IPS-11a (cell line): ENCODE data around the gene LOXL3.

Experiments used
- H3K4me3 ChIP-seq: one replicate; pipeline ENCODE4 v1.5.1; 2013; ENCODE audit warnings: low read depth, low read length, control low read depth

The LOXL3 gene

DNA sequence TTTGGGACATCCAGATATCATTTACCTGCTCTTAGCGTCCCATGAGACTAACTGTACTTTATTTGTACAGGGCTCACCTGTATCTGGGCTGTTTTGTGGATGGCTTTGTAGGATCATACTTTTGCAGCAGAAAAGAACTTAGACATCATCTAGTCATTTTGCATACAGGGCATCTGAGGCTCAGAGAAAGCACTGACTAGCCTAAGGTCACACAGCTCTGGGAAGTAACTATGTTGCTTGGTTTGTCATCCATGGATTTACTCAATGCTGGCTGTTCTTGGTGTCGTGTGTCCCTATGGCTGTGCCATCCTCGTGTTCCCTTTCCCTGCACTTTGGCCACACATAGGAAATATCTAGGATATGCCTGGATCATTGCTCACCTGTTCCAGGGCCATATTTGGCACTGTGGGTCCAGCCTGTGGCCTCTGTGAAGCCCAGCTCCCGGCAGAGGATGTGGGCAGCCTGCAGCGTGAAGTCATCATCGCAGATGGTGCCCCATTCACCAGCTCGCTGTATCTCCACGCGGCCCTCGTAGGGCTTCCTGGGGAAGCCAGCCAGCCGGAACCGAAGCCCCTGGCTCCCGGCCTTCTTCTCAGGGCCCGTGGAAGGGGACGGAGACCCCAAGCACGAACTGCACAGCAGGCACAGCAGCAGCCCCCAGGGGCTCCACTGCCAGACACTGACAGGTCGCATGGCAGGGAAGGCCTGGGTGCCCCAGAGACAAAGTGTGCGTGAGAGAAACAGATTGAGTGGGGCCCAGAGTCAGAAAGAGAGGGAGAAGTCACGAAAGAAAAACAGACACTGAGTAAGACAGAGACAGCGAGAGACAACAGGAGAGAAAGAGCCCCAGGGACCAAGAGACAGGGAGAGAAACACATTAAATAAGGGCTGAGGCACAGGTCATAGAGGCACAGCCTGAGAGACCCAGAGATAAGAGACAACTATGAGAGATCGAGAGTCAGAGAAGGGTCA, 1.5 kb downstream of the LOXL3 start:
- no peak overlapping the region for H3K4me3 ChIP-seq

DNA sequence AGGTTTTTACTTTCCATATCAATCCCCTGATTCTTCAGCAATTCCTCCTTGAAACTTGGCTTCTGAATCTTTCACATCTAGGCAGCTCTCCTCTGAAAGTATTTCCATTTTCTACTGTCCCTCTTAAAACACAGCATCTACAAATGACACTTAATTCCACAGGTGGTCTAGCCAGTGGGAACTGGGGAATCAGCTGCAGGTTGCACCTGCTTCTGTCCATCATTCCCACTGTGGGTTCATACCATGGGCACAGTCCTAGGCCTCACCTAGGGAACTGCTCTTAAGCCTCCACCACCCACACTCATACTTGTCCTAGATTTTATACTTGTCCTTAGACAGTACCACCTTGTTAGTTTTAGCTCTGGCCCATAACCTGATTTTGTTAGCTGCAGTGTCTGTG, 2.2 kb downstream of the LOXL3 start:
- no peak overlapping the region for H3K4me3 ChIP-seq

DNA sequence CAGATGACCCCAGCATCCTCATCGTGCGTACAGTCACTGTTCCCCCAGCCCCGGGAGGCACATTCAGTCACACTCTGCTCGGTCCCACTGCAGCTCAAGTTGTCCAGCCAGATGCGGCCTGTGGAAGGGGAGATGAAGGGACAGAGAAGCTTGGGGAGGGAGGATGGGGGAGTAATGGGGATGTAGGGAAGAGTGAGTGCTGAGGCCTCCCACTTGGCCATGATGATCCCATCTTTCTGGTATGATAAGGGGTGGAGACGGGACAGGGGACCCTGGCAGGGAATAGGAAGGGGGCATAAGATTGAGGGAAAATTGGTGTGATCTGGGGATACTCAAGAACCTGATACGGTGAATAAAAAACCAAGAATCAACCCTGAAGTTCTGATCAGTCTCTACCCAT, 3.5 kb downstream of the LOXL3 start:
- H3K4me3 ChIP-seq, result no peak overlapping the region

DNA sequence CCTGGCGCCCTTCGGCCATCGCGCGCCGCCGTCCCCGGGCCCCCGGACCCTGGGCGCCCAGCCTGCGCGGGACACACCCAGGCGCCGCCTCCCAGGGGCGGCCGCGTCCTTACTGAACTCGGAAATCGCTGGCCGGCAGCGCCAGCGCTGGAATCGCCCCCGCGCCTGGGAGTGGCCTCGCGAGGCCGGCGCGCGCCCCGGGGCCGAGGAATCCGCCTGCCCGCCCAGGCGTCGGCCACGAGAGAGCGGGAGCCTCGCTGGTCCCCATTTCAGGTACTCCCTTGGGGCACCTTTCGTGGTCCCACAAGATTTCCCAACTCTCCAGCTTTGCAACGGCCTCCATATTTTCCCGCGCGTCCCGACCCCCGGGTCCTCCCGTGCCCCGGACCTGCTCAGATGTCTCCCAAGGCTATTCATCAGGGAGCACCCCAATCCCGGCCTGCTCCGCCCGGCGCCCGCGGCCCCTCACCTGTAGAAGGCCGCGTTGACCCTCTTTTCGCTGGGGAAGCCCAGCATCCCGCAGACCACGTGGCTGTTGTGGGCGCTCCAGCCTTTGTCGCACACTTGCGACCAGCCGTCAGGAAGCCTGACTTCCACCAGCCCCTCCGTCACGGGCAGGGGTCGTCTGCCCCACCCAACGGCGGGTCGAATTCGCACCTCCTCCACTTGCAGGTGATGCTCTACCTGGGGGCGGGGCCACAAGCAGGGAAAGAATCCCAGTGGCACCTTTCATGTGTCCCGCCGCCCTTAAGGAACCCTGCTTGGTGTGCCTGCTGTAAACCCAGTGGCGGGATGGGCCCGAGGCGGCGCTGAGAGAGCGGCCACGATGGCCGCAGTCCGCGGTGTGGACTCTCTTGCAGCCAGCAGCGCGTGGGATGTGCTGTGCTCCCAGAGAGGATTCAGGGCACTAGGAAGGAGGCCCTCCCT, 4.6 kb downstream of the LOXL3 start:
- H3K4me3 ChIP-seq, result peak overlapping the region; percentile 69

DNA sequence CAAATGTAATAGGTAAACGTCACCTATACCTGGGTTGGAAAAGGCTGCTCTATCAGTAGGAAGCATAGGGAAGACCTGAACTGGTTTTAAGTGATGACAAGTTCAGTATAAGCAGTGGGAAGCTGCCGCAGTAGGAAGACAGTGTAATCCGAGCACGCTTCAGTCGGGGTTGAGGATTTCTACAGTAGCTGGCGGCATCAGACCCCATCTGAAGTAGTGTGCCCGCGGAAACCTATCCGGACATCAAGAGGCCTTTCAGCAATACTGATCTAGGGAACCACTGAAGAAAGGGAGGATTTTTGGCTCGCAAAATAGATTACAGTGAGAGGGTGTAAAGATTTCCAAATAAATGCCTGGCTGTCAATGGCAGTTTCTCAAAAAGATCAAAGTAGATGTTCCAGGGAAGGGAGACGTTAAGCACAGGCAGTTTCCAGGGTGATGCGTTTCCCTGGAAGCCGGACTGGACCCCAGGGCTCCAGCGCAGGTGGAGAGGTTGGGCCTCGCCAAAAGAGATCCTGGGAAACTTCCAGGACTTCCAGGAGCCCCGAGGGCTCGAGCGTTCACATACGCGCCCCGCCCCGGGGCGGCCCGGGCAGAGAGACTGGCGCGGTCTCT, 5.3 kb downstream of the LOXL3 start:
- peak overlapping the region; percentile 69 for H3K4me3 ChIP-seq

DNA sequence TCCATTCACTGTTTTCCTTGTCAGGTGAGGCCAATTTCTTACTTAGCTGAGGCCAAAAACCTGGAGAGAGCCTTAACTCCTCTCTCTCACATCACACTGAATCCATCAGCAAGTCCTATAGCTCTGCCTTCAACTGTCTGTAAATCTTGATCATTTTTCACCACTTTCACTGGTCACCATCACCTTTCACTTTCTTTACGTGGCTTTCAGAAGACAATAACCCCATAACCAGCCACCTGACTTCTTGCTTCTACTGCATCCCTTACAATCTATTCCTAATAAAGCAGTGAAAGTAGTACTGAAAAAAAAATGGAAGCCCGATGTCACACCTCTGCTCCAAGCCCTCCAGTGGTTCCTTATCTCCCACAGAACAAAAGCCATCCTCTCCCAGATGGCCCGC, 7.7 kb downstream of the LOXL3 start:
- no peak overlapping the region for H3K4me3 ChIP-seq

DNA sequence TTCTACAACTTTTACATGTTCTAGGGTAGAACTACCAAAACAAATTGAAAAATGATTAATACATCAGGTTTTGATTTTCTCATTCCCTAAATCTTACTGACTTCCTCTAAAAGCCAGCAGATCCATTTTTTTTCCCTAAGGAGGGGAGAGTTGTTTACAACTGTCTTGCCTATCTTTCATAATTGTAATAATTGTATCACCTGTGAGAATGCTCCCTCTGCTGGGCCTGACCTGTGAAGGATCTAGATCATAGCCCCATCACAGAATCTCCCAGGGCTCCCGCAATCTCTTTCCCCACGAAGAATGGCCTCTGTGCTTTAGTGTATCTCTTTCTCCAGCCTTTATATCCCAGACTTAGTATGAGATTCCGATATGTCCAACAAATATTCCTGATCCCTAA, 9.1 kb downstream of the LOXL3 start:
- H3K4me3 ChIP-seq, result no peak overlapping the region

DNA sequence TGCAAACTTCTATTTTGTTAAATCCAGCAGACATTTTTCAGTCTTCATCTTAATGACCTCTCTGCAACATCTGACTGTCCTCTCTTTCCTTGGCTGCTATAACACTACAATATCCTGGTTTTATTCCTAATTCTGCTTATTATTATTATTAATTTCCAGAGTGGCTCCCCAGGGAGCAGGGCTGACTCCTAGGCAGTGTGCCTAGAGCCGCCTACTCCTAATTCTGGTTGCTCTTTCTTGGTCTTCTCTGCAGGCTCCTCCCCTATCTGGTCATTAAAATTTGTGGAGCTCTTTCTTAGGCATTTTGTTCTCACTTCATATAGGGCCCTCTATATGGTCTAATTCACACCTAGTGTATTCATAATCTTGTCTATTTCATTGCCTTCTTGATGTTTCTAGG, 10.8 kb downstream of the LOXL3 start:
- no peak overlapping the region for H3K4me3 ChIP-seq

DNA sequence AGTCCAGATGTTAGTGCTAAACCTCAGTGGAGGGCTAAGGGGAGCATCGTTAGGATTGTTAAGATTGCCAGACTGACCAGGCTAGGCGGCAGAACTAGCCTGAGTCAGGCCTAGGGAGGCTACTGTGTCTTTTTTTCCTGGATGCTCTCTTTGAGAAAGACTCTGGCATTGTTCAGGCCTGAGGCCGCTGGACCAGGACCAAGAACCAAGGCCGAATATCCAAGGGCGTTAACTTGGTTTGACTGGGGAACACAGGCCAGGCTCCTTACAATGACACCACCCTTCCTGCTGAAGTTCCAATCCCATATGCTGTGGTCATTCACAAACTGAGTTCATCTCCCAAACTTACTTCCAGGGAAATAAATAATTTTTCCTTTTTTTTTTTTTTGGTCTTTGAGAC, 13.5 kb downstream of the LOXL3 start:
- no peak overlapping the region for H3K4me3 ChIP-seq

DNA sequence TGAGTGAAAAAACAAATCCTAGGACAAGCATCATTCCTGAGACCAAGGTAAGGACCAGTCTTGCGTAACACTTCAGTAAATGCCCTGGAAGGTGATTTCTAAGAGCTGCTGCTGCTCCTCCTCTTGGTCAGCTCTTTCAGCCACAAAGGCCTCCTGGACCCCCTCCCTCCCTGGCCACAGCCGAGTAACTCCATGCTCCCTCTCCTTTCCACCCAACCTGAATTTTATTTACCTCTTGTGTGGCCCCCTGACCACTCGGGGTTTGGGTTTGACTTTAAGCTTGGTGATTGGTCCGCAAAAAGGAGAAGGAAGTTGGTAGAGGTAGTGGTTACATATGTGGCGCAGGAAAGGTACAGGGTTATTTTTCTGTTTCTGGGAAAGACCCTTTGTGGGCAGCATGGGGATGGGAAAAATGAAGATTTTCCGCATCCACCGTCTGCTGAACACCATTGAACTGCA, 14.8 kb downstream of the LOXL3 start:
- no peak overlapping the region for H3K4me3 ChIP-seq

DNA sequence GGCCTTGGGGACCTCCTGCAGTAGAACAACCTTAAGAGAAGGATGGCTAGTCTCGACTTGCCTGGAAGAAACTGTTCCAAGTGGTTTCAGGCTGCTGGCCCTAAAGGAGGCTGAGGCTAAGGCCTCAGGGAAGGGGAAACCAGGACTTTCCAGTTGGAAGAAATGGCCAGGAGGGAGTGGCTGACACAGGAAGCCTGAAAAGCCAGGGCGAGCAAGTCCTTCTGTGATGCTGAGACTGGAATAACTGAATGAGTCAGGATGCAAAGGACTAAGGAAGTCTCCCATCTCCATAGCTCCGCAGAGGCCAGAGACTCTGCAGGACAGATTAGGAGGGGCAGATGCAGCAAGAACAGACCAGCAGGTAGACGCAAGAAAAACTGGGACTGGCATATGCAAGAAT, 16.6 kb downstream of the LOXL3 start:
- H3K4me3 ChIP-seq, result no peak overlapping the region

DNA sequence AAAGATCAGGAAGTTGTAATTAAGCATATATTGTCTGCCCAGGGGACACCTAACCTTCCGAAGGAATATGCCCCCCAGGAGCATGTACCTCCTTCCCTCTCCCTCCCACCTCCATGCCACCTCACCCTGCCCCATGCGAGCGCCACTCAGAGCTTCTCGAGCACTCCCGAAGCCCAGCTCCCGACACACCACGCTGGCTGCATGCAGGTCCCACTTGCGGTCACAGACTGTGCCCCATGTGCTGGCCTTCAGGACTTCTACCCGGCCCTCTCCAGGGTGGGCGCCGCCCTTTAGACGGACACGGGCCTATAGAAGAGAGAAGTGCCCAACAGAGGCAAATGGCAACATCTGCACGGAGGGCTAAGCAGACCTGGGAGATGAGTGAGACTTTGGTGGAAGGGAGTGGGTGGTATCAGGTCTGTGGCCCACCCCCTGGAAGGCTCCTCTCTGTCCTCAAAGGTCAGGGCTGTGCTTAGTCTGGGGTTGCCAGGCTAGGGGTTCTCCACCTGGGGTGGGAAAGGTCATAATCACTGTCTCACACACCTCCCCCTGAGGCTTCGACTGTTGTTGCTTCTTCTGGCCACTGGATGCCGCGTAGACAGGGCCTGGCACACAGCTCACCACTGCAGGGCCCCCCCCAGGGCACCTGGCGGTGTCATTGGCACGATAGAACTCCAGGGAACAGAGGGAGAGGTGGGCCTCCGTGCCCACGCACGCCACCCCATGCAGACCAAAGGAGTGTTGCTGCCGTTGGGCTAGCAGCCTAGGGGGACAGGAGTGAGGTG, 17.4 kb downstream of the LOXL3 start:
- H3K4me3 ChIP-seq, result no peak overlapping the region

DNA sequence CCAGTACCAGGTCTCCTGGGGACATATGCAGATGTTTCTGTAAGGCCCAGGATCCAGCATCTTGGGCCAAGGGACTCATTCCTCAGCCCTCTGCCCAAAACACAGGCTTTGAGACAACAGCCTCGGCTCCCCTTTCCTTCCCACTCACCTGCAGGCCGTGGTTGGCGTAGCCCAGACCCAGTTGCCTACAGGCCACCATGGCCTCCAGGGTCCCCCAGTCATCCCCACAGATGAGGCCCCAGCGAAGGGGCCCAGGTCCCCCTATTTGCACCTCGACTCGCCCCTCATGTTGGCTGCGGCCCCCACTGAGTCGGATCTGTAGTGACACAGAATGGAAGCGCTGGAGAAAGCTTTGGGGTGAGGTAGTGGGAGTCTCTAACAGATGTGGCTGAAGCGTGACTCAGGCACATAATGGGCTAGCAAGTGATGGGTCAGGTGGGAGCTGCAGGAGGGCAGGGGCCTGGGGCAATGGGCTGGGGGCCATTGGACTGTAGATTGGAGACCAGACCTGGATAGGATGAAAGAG, 18.2 kb downstream of the LOXL3 start:
- no peak overlapping the region for H3K4me3 ChIP-seq

DNA sequence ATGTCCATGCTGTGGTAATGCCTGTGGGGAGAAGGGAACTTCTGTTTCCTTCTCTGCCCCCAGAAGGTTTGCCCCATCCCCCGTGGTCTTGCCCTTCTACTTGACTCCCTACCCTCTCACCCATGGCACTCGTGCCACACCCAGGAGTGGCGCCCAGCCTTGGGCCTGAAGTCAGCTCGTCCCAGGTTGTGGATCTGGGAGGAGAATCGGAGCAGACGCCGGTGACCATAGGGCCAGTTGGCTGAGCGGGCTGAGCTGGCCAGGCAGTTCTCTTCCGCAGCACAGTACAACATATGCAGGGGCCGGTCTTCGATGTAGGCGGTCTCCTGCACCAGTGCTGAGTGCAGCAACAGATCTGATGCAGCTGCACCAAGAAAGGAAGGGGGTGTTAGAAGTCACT, 19.3 kb downstream of the LOXL3 start:
- H3K4me3 ChIP-seq, result no peak overlapping the region

DNA sequence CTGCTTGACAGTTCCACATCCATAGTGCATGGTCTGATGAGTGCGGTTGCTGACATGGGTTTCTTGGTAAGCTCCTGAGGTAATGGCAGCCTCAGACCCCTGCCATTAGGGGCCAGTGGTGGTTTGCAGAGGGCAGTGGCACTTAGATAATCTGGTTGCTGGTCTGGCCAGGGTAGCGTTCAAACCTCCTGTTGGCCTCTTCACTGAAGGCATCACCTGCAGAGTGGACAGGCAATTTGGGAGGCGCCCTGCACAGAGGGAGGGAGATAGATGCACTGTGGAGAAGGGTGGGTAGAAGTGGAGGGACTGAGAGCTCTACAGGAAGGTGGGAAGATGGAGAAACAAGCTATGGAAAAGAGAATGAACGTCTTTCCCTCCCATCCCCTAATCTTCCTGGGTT, 20.3 kb downstream of the LOXL3 start:
- no peak overlapping the region for H3K4me3 ChIP-seq

DNA sequence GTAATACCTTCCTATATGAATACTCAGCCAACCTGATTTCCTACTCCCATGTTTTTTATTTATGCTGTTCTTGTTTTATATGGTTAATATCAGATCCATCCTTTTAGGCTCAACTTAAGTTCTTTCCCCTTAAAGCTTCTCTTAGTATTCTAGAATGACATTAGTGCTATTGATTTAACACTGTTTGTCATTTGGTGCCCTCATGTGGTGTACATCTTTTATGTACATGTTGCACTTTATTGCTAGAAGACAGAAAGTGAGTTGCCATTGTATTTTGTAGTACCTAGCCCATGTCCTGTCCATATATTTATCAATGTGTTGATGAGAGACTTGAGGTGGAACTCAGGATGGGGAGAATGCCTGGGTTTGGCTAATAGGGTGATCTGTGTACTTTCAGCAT, 21.5 kb downstream of the LOXL3 start:
- no peak overlapping the region for H3K4me3 ChIP-seq

DNA sequence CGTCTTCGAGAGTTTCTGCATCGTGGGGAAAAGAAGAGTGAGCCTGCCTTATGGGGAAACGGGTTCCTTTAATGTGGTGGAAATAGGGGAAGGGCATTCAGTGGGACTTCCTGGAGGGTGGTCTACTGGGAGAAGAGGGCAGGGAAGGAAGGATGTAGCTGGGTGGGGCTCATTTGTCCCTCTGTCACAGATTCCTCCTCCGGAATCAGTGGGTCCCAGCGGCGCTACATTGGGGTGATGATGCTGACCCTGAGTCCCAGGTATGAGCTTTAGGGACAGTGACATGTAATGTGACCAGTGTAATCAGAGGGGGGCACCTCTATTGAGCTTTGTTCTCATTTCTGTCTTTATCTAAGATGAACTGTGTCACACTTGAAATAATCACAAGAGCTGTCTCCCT, 22.1 kb downstream of the LOXL3 start:
- no peak overlapping the region for H3K4me3 ChIP-seq

DNA sequence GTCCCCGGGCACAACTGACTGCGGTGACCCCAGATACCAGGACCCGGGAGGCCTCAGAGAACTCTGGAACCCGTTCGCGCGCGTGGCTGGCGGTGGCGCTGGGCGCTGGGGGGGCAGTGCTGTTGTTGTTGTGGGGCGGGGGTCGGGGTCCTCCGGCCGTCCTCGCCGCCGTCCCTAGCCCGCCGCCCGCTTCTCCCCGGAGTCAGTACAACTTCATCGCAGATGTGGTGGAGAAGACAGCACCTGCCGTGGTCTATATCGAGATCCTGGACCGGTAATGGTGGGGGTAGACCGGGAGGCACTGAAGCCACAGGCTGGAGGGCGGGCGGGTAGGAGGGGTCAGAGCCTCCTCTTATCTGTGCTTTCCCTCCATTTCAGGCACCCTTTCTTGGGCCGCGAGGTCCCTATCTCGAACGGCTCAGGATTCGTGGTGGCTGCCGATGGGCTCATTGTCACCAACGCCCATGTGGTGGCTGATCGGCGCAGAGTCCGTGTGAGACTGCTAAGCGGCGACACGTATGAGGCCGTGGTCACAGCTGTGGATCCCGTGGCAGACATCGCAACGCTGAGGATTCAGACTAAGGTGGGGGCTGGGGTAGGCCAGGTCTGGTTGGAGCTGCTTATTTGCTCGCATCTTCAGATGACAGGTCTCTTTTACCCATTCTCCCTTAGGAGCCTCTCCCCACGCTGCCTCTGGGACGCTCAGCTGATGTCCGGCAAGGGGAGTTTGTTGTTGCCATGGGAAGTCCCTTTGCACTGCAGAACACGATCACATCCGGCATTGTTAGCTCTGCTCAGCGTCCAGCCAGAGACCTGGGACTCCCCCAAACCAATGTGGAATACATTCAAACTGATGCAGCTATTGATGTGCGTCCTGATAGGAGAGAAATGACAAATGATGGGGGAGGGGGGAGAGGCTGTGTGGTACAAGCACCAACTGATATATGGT, 23.2 kb downstream of the LOXL3 start:
- H3K4me3 ChIP-seq, result peak overlapping the region; percentile 98
